HL-60 (cell line): ENCODE measurements around the gene DNM3.

ENCODE experiments used
- CTCF ChIP-seq: IDR thresholded peaks from one replicate; pipeline ENCODE4 v1.5.1; 2011; ENCODE audit warnings: low read length, control low read depth, inconsistent platforms; ENCODE audit not compliant: insufficient read depth
- GABPA ChIP-seq: IDR thresholded peaks from 2 replicates; pipeline ENCODE4 v1.6.1; 2012; ENCODE audit warnings: low read depth
- POLR2AphosphoS5 ChIP-seq: IDR thresholded peaks from 2 replicates; pipeline ENCODE4 v1.6.1; 2012; ENCODE audit warnings: low read depth
- REST ChIP-seq: IDR thresholded peaks from 2 replicates; pipeline ENCODE4 v1.6.1; 2012; ENCODE audit warnings: low read depth; ENCODE audit not compliant: insufficient replicate concordance
- SPI1 ChIP-seq: IDR thresholded peaks from 2 replicates; pipeline ENCODE4 v1.6.1; 2012; ENCODE audit warnings: low read depth, mild to moderate bottlenecking, borderline replicate concordance

- TF ChIP-seq CTCF (no peak), GABPA (no peak), REST (no peak), POLR2AphosphoS5 (no peak), SPI1 (no peak)
Measured at GRCh38 chr1:172292840-172293239, 451.5 kb downstream of the DNM3 start.
